ENCODE data around the gene P4HTM. TPM values are rescaled to one million over a fixed set of nuclear protein-coding genes. Genes with fewer than 3 reads are reported as not detected.

Gene P4HTM
- total and polyA plus RNA-seq, 2 of the 8 experiments (the other 6 are each of a cell fraction or from before 2014, with no cell fraction given): 19.1 to 25.4 TPM

GRCh38 chr3:48997714-48998637 lies 7.9 kb downstream of the P4HTM start:
- Histone ChIP-seq H2BK5ac (ENCODE audit: low read depth, low read length) (no peak overlapping the region), H3K4ac (replicated peaks; ENCODE audit: insufficient read length, low read depth, low read length) (no peak overlapping the region), H3K14ac (ENCODE audit: insufficient read length) (no peak overlapping the region), H3K9ac (replicated peaks in 1 of 4; ENCODE audit: extremely low read depth in 1 of 4, low read depth in 3 of 4, low read length in 3 of 4) (no peak overlapping the region), H3K9me3 (ENCODE audit: insufficient read depth in 2 of 2, low read depth in 1 of 2, low read length in 1 of 2) (no peaks in the 10 kb centered on the region), H4K20me1 (replicated peaks in 1 of 2; ENCODE audit: control insufficient read depth in 1 of 2, insufficient read depth in 2 of 2, low read length in 2 of 2) (peaks cover 0 to 4% of the 10 kb centered on the region in 2 experiments), H2BK12ac (ENCODE audit: low read depth, low read length) (no peak overlapping the region), H2BK20ac (ENCODE audit: low read length) (no peak overlapping the region), H3K4me2 (ENCODE audit: insufficient read depth in 1 of 2, low read depth in 2 of 2, low read length in 2 of 2) (no peak overlapping the region), H4K91ac (replicated peaks; ENCODE audit: insufficient read length, low read length) (no peak overlapping the region), H3K36me3 (ENCODE audit: control insufficient read depth in 2 of 4, insufficient read depth in 4 of 4, low read length in 3 of 4) (peaks cover 0 to 3% (median 0%) of the 10 kb centered on the region in 4 experiments; a peak in 2 of 8 replicates), H2AFZ (ENCODE audit: low read length) (no peak overlapping the region), H3K79me1 (ENCODE audit: low read depth, low read length) (peaks cover 3% of the 10 kb centered on the region), H3K56ac (replicated peaks; ENCODE audit: insufficient read length, low read depth, low read length) (no peak overlapping the region), H3K18ac (ENCODE audit: extremely low read depth, low read length) (no peak overlapping the region), H3K4me1 (replicated peaks in 1 of 4; ENCODE audit: control insufficient read depth in 3 of 4, insufficient read depth in 4 of 4, low read length in 3 of 4) (peaks cover 0 to 17% (median 7%) of the 10 kb centered on the region in 4 experiments; a peak in 5 of 7 replicates), H3K27ac (ENCODE audit: low read depth, low read length) (no peak overlapping the region), H2BK15ac (ENCODE audit: low read length) (no peak overlapping the region), H3K27me3 (replicated peaks in 1 of 4; ENCODE audit: control insufficient read depth in 3 of 4, extremely low read depth in 1 of 4, insufficient read depth in 3 of 4, low read length in 3 of 4) (no peaks in the 10 kb centered on the region), H3K23me2 (ENCODE audit: low read depth, low read length) (no peaks in the 10 kb centered on the region), H3K23ac (ENCODE audit: insufficient read length) (no peak overlapping the region), H2BK120ac (replicated peaks; ENCODE audit: low read depth, low read length) (no peak overlapping the region), H2AK5ac (ENCODE audit: low read depth, low read length) (no peak overlapping the region), H4K8ac (ENCODE audit: extremely low read depth, insufficient read depth, low read length) (no peak overlapping the region), H4K5ac (ENCODE audit: insufficient read length, low read depth, low read length) (no peak overlapping the region), H3K79me2 (ENCODE audit: control insufficient read depth in 1 of 2, insufficient read depth in 2 of 2, low read length in 2 of 2) (no peaks in the 10 kb centered on the region; a peak in 1 of 4 replicates), H3K4me3 (ENCODE audit: extremely low read depth in 1 of 4, insufficient read depth in 2 of 4, low read depth in 3 of 4, low read length in 4 of 4) (no peak overlapping the region)
- TF ChIP-seq SIN3A (conservative IDR thresholded peaks at IDR 0.05 in 1 of 2, IDR thresholded peaks at IDR 0.05 in 1 of 2; ENCODE audit: low read depth in 1 of 2, low read length in 2 of 2) (0 out of 4 replicates have a peak, but pooled peaks of 1 of the 2 experiments have one; percentile 50), SP4 (IDR thresholded peaks at IDR 0.05; ENCODE audit: low read length) (no peak)
- peak in 1 of 2 experiments; percentile 63 for DNase-seq (ENCODE audit: low read depth in 1 of 2, low spot score in 2 of 2)
- POLR2A ChIA-PET (ENCODE audit: partially characterized antibody): interaction anchor here (1.5 to 38.8 kb wide), 4 partner anchors 4 to 335 kb away, joined by 4 to 1518 read pairs (median 764); partner anchors contain the start of genes CELSR3, DALRD3, IMPDH2 and NDUFAF3
- 92% methylated on average over 20 of the region's 20 CpGs; no CpG with 5 or more reads in 1 of the 2 experiments for WGBS, 2 experiments (ENCODE audit: extremely low coverage in 1 of 2, insufficient coverage in 1 of 2, insufficient read length in 1 of 2, insufficient replicate concordance in 2 of 2, low coverage in 1 of 2, low lambda C conversion rate in 2 of 2, missing lambda C conversion rate in 1 of 2)
- CTCF ChIA-PET (ENCODE audit: partially characterized antibody): interaction anchor here (1.0 to 19.9 kb wide), 6 partner anchors 9 to 17 kb away, joined by 3 to 467 read pairs (median 4); partner anchors contain the start of genes DALRD3, NDUFAF3, P4HTM and WDR6
- no peak for FAIRE-seq

Measured in H1 (cell line).